ENCODE measurements around the gene E2F3.
A peak's percentile ranks its signal among the peaks of the same experiment; 100 is the strongest.

The E2F3 gene

DNA sequence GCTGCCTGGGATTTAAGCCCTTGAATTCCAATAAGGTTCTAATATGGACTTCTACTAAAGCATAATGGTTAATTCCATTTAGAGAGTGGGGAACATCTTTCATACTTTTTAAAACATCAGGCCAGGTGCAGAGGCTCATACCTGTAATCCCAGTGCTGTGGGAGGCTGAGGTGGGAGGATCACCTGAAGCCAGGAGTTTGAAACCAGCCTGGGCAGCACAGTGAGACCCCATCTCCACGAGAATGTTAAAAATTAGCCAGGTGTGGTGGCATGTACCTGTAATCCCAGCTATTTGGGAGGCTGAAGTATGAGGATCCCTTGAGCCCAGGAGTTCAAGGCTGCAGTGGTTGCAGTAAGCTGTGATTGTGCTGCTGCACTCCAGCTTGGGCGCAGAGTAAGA, 35.0 kb downstream of the E2F3 start:
- Mint-ChIP-seq H3K27me3 (no peaks in the 10 kb centered on the region), H3K4me1 (peaks cover 5% of the 10 kb centered on the region), H3K9me3 (peaks cover 5% of the 10 kb centered on the region), H3K27ac (no peak overlapping the region), H3K36me3 (ENCODE audit: low read depth) (peaks cover 74% of the 10 kb centered on the region), H3K4me3 (no peak overlapping the region)
- ATAC-seq (no peak), DNase-seq (no peak)

DNA sequence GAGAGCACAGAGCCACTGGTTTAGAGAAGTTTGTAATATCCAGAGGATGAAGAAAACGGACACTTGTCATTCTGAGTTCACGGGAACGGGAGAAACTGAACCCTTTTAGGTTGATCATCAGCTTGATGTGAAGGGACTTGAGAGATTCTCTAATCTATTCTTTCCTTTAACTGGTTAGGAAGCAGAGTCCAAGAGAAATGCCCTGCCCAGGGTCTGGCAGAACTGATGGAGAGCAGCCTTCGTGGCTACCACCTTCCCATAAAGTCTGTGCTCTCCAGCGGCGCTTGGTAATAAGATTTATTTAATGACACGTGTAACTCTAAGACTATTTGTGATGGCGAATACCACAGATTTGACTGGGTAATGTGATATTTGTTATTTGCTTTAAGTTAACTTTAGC, 36.0 kb downstream of the E2F3 start:
- no peak for ATAC-seq
- no peak overlapping the region for H3K4me3 Mint-ChIP-seq
- H3K9me3 Mint-ChIP-seq = peaks cover 5% of the 10 kb centered on the region
- DNase-seq = no peak
- H3K4me1 Mint-ChIP-seq = peaks cover 5% of the 10 kb centered on the region
- H3K27ac Mint-ChIP-seq = no peak overlapping the region
- no peaks in the 10 kb centered on the region for H3K27me3 Mint-ChIP-seq
- H3K36me3 Mint-ChIP-seq (ENCODE audit: low read depth) = peaks cover 66% of the 10 kb centered on the region

DNA sequence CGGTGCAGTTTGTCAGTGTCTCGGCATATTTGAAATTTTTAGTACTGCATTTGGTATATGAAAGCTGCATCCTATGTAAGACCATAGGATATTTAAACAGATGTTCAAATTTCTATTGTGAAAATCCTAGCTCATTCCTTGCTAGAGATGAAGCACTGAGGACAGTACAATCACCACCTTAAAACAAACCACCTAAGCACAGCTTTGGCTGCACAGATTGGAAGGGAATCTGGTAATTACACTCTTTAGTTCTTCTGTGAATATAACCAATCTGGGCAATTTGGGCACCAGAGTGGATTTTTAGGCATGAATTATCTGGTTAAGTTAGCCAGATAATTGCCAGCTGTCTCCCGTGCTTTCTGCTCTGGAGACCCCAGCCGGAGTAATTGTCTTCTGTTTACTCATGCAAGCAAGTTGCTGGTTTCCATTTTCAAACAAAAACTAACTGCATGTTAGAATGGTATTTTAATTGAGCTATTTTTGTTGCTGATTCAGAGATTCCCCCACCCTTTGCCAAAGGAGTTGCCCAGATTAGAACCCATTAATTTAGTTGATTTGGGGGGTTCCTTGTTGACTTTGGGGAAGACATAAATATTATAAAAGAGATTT, 36.9 kb downstream of the E2F3 start:
- Mint-ChIP-seq H3K36me3 (ENCODE audit: low read depth) (peaks cover 64% of the 10 kb centered on the region), H3K27ac (no peak overlapping the region), H3K4me3 (no peak overlapping the region), H3K9me3 (peaks cover 5% of the 10 kb centered on the region), H3K4me1 (peaks cover 5% of the 10 kb centered on the region), H3K27me3 (no peaks in the 10 kb centered on the region)
- ATAC-seq (no peak), DNase-seq (no peak)

DNA sequence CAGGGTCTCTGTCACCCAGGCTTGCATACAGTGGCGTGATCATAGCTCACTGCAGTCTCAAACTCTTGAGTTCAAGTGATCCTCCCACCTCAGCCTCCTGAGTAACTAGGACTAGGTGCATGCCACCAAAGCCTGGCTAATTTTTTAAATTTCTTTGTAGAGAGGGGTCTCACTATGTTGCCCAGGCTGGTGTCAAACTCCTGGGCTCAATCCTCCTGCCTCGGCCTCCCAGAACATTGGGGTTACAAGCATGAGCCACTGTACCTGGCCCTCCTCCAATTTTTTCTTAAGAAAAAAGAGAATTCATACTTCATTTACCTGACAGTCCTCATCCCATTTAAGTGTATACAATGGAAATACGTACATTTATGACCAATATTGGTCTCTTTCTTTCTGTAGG, 37.9 kb downstream of the E2F3 start:
- DNase-seq = no peak
- ATAC-seq = no peak
- Mint-ChIP-seq H3K27me3 (no peaks in the 10 kb centered on the region), H3K4me3 (no peak overlapping the region), H3K9me3 (peaks cover 5% of the 10 kb centered on the region), H3K27ac (no peak overlapping the region), H3K4me1 (peaks cover 10% of the 10 kb centered on the region), H3K36me3 (ENCODE audit: low read depth) (peaks cover 59% of the 10 kb centered on the region)

DNA sequence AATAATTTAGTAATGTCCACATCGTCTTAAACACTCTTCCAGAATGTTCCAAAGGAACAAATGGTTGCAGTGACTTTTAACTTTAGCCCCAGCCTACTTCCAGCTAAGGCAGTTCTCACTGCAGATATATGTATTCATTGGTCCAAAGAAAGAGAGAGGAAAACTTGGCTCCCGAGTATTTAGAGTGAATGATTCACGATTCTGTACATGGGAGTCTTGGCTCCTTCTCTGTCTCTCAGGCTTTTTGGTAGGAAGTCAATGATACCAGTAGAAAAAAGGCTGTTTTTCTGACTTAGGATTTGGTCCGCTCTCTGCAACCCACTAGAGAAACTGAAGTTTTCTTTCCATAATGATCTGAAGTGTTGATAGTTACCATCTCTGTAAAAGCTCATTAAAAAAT, 38.6 kb downstream of the E2F3 start:
- H3K9me3 Mint-ChIP-seq = peaks cover 5% of the 10 kb centered on the region
- peaks cover 14% of the 10 kb centered on the region for H3K4me1 Mint-ChIP-seq
- no peaks in the 10 kb centered on the region for H3K27me3 Mint-ChIP-seq
- DNase-seq (no peak), ATAC-seq (no peak)
- H3K4me3 Mint-ChIP-seq = no peak overlapping the region
- H3K36me3 Mint-ChIP-seq (ENCODE audit: low read depth) = peaks cover 57% of the 10 kb centered on the region
- H3K27ac Mint-ChIP-seq = no peak overlapping the region

DNA sequence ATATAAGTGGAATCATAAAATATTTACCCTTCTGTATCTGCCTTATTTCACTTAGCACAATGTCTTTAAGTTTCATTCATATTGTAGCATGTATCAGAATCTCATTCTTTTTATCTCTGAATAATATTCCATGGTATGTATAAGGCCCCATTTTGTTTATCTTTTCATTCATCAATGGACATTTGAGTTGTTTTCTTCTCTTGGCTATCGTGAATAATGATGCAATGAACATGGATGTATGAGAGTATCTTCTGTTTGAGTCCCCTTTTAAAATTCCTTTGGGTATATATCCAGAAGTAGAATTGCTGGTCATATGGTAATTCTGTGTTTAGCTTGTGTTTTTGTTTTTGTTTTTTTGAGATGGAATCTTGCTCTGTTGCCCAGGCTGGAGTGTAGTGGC, 39.6 kb downstream of the E2F3 start:
- Mint-ChIP-seq H3K4me3 (no peak overlapping the region), H3K27me3 (no peaks in the 10 kb centered on the region), H3K27ac (no peak overlapping the region), H3K9me3 (peaks cover 5% of the 10 kb centered on the region), H3K4me1 (peaks cover 18% of the 10 kb centered on the region), H3K36me3 (ENCODE audit: low read depth) (peaks cover 57% of the 10 kb centered on the region)
- ATAC-seq (no peak), DNase-seq (no peak)

DNA sequence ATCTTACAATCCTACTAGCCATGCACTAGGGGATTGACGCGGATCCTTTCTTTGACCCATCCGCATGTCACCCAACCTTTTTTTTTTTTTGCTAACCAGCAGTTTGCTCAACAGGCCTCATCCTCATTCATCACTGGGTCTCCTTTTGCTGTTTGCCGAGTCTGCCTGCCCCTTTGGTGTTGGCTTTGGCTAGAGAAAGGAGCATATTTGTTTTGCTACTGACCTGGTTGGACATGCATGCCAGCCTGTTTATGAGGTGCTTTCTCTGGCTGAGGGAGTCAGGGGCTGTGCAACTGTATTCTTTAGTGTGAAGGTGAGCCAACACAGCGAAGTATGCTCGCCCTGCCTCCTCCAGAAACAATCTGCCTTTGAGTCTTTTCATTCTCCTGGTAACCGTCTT, 40.2 kb downstream of the E2F3 start:
- Mint-ChIP-seq H3K36me3 (ENCODE audit: low read depth) (peaks cover 53% of the 10 kb centered on the region), H3K27me3 (no peaks in the 10 kb centered on the region), H3K4me3 (no peak overlapping the region), H3K27ac (no peak overlapping the region), H3K9me3 (peaks cover 5% of the 10 kb centered on the region), H3K4me1 (peaks cover 18% of the 10 kb centered on the region)
- DNase-seq = no peak
- ATAC-seq = no peak

DNA sequence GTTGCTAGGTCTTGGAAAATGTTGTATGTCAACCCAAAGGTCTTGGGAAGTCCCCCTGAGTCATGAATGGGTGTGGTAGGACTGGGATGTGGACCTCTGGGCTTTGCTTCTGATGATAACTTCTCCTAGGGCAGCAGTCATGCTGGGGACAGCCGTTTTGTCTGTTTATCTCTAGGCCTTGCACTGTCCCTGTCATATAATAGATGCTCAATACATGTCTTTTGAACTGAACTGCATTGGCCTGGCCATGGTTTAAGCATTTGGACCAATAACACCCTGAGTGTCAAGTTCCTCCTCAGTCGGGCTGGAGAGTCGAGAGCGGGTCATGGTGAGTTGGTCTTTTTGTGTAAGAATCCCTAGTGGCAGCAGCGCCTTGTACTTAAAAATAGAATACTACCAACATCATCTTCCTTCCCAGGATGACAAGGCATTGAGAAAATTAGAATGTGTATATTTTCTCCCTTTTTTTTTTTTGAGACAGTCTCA, 43.1 kb downstream of the E2F3 start:
- H3K9me3 Mint-ChIP-seq = peaks cover 3% of the 10 kb centered on the region
- H3K27ac Mint-ChIP-seq = peak overlapping the region; percentile 64
- DNase-seq (no peak), ATAC-seq (peak; percentile 86)
- peaks cover 22% of the 10 kb centered on the region for H3K4me1 Mint-ChIP-seq
- H3K4me3 Mint-ChIP-seq = no peak overlapping the region
- H3K36me3 Mint-ChIP-seq (ENCODE audit: low read depth) = peaks cover 35% of the 10 kb centered on the region
- no peaks in the 10 kb centered on the region for H3K27me3 Mint-ChIP-seq

DNA sequence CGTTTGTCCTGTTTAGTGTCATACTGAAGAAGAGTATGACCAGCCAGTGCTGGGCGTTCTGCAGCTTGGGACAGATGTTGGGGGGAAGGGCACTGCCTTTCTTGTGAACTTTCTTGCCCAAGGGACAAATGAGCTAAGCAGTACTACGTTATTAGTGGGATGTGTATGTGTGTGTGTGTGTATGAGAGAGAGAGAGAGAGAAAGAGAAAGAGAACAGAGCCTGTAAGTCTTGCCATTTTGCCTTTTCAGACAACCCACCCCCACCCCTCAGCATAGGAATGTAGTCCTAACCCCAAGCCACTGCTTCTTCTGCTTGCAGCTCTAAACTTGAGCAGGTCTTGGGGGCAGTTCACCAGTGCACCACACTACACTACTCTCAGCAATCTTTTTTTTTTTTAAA, 45.5 kb downstream of the E2F3 start:
- no peak for DNase-seq
- no peak overlapping the region for H3K4me3 Mint-ChIP-seq
- no peaks in the 10 kb centered on the region for H3K9me3 Mint-ChIP-seq
- H3K4me1 Mint-ChIP-seq = peaks cover 22% of the 10 kb centered on the region
- H3K27me3 Mint-ChIP-seq = no peaks in the 10 kb centered on the region
- ATAC-seq = no peak
- no peak overlapping the region for H3K27ac Mint-ChIP-seq
- H3K36me3 Mint-ChIP-seq (ENCODE audit: low read depth) = peaks cover 24% of the 10 kb centered on the region

DNA sequence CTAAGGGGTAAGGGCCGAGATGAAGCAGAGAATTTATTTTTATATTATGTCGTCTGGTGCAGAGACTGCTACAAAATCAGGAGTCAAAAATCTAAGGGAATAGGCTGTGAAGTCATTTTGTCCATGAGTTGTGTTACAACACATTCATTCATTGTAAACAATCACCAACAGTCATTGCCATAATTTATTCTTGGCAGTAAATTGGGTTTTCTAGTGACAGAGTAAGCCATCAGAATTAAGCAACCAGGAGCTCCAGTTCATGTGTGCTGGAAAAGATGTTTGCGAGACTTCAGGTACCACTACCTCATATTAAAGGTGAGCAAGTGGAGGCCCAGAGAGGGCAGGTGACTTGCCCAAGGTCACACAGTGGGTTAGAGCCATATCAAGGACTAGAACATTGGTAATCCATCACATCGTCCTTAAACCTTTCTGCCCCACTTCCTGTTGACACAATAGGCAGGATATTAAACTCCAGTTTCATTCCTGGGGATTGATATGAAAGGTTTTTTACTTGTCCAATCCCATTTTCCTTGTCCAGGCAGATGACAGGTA, 46.0 kb downstream of the E2F3 start:
- Mint-ChIP-seq H3K36me3 (ENCODE audit: low read depth) (peaks cover 24% of the 10 kb centered on the region), H3K9me3 (no peaks in the 10 kb centered on the region), H3K4me1 (peaks cover 23% of the 10 kb centered on the region), H3K4me3 (no peak overlapping the region), H3K27ac (no peak overlapping the region), H3K27me3 (no peaks in the 10 kb centered on the region)
- no peak for ATAC-seq
- no peak for DNase-seq

DNA sequence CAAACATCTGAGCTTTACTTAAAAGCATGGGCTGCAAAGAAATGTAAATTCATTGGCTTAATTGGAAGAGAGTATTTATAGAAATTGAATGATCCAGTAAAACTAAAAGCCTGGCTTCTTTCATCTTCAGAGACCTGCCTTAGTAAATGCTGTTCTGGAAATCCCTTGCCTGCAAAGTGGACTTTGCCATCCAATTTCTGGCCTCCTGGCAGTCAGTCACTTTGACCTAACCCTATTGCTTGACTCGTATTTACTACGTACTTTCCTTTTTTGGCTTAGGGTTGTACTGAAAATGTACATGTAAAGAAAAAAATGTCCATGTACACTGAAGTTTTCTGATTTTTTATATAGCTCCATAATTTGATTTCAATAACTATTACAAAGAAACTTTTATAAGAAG, 47.1 kb downstream of the E2F3 start:
- no peaks in the 10 kb centered on the region for H3K9me3 Mint-ChIP-seq
- no peaks in the 10 kb centered on the region for H3K27me3 Mint-ChIP-seq
- ATAC-seq (no peak), DNase-seq (no peak)
- H3K4me1 Mint-ChIP-seq = peaks cover 35% of the 10 kb centered on the region
- H3K36me3 Mint-ChIP-seq (ENCODE audit: low read depth) = peaks cover 21% of the 10 kb centered on the region
- no peak overlapping the region for H3K27ac Mint-ChIP-seq
- H3K4me3 Mint-ChIP-seq = no peak overlapping the region

DNA sequence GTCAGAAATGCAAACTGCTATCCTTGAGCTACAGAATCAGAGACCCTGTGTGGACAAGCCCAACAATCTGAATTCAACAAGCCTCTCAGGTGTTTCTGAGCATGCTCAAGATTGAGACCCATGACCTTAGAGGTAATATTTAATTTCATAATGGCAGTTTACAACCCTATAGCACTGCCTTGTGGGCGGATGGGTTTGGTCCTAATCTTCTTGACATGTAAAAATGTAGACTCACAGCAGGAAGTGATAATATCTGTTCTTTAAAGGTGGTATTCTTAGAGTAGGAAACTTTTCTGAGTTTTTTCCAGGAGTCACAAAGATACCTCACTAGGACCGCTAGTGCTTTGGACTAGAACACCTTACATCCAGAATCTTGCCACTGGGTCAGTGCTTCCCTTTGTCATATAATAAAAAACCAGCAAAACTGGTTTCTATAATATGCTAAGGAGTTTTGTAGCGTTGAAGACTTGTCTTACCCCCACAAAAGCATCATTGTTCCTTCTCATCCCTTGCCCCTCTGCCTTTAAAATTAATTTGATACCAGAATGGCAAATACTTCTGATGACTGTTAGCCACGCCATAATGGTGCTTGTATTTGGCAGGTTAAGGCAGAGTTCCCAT, 52.6 kb downstream of the E2F3 start:
- peaks cover 26% of the 10 kb centered on the region for H3K36me3 Mint-ChIP-seq (ENCODE audit: low read depth)
- ATAC-seq (peak; percentile 46), DNase-seq (no peak)
- H3K4me1 Mint-ChIP-seq = peaks cover 35% of the 10 kb centered on the region
- H3K27me3 Mint-ChIP-seq = no peaks in the 10 kb centered on the region
- H3K27ac Mint-ChIP-seq = no peak overlapping the region
- H3K4me3 Mint-ChIP-seq = no peak overlapping the region
- H3K9me3 Mint-ChIP-seq = no peaks in the 10 kb centered on the region

DNA sequence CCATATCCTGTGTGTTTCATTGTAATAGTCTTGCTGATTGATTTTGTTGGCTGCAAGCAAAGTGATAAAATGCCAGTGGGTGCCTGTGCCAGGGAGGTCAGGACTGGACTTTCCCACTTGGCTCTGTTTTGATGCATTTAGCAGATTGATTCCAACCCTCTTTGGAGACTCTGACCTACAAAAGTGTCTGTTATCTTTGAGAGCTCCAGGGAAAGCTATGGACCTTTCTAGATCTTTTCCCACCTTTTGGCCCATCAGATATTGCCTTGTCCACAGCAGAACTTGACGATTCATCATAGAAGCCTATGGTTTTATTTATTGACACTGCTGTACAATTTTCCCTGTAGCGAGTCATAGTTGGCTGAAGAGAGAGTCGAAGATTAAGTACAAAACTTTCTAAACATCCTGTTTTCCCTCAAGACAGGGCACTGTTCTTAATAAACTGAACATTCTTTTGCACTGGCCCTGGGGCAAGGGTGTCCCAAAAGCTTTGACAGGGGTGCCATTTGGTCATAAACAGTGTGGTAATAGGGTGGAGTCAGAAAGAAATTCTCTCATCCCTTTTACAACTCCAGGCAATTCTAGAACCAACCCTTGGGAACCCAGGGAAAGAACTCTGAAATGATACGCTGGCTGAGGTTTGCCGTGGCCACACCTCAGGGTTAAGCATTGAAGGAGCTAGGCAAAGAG, 53.7 kb downstream of the E2F3 start:
- Mint-ChIP-seq H3K27ac (no peak overlapping the region), H3K4me1 (peaks cover 31% of the 10 kb centered on the region)

DNA sequence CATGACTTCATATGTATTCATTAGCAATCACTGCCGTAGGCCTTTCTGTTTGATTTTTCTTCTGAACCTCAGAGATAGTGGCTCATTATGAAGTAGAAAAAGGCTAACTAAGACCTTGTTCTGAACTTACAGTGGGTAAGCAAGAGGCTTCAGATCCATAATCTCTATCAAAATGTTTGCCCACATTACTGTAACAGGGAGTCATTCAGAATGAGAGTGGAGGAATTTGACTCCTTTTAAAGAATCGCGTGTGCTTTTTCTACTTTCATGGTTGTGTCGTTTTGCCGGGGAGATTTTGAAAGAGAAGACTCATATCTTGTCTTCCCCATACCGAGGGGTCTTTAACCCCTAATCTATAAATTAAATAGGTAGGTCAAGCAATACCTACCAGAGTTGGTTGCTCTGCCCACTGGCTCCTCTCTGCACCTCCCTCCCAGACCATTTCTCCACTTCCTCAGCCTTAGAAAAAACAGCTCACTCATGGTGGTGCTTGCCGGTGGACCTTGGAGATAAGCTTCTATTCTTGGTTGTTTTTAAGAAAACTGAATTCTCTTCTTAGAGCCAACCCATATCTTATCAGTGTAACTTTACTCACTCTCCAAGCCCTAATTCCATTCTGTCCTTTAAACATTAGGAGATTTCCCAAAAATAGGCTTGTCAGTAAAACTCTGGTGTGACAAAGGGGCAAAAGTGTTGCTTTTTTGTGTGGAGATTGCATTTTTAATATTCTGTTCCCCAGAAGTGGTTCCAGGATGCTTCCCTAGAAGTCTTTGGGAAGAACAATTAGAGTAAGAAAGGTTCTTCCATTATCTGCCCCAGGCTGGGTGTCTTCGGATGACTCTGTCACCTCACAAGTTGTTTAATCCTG, 56.6 kb downstream of the E2F3 start:
- Mint-ChIP-seq H3K36me3 (ENCODE audit: low read depth) (peaks cover 37% of the 10 kb centered on the region), H3K4me3 (no peak overlapping the region), H3K27ac (peak overlapping the region; percentile 18), H3K4me1 (peaks cover 21% of the 10 kb centered on the region), H3K9me3 (no peaks in the 10 kb centered on the region), H3K27me3 (no peaks in the 10 kb centered on the region)
- ATAC-seq = no peak
- no peak for DNase-seq

More for the DNA sequence above, 53.7 kb downstream of the E2F3 start:
- ATAC-seq (no peak), DNase-seq (no peak)
- H3K36me3 Mint-ChIP-seq (ENCODE audit: low read depth) = peaks cover 29% of the 10 kb centered on the region
- H3K4me3 Mint-ChIP-seq = no peak overlapping the region
- H3K27me3 Mint-ChIP-seq = no peaks in the 10 kb centered on the region
- no peaks in the 10 kb centered on the region for H3K9me3 Mint-ChIP-seq
